RPMI7951 (cell line): Measurements from ENCODE around the gene SYN1. TPM values are rescaled to one million over a fixed set of nuclear protein-coding genes. Genes with fewer than 3 reads are reported as not detected.

Experiments
- DNase-seq: peaks from one replicate; pipeline ENCODE4 v3.0.0-alpha.2; 2012; ENCODE audit warnings: low read depth
- total RNA-seq: library from RNA; depleted of rRNA; stranded (reverse); fragments of >200 nt; shearing (Covaris generic); gene quantifications from 2 replicates; pipeline ENCODE4 v1.2.3, GENCODE V29; 2014

The SYN1 gene
- total RNA-seq, 1 experiment from 2014 or later = 0.12 TPM

GRCh38 chrX:47597222-47597621, 22.4 kb downstream of the SYN1 start:
- no peak for DNase-seq

- no peak for DNase-seq
Measured at GRCh38 chrX:47596256-47596655, 23.4 kb downstream of the SYN1 start.

GRCh38 chrX:47595716-47596251, 23.9 kb downstream of the SYN1 start:
- DNase-seq = no peak

GRCh38 chrX:47593522-47593921, 26.1 kb downstream of the SYN1 start:
- DNase-seq = no peak

- no peak for DNase-seq
Measured at GRCh38 chrX:47590984-47591383, 28.7 kb downstream of the SYN1 start.

GRCh38 chrX:47587906-47588735, 31.5 kb downstream of the SYN1 start:
- DNase-seq = no peak

- DNase-seq = peak; percentile 33
Measured at GRCh38 chrX:47587091-47587891, 32.4 kb downstream of the SYN1 start.

GRCh38 chrX:47586043-47586787, 33.4 kb downstream of the SYN1 start:
- no peak for DNase-seq

GRCh38 chrX:47585273-47585672, 34.4 kb downstream of the SYN1 start:
- DNase-seq = no peak

- no peak for DNase-seq
Measured at GRCh38 chrX:47584714-47585113, 34.9 kb downstream of the SYN1 start.

GRCh38 chrX:47583240-47583861, 36.3 kb downstream of the SYN1 start:
- DNase-seq = no peak

GRCh38 chrX:47581731-47582647, 37.7 kb downstream of the SYN1 start, which contains the start of gene TIMP1:
Gene TIMP1, plus strand, starts transcription at chrX:47582436. Its CDS starts 980 bp downstream, at chrX:47583416.
- peak; percentile 96 for DNase-seq

- peak; percentile 56 for DNase-seq
Measured at GRCh38 chrX:47579537-47579936, 40.1 kb downstream of the SYN1 start.

- no peak for DNase-seq
Measured at GRCh38 chrX:47578692-47579091, 41.0 kb downstream of the SYN1 start.

- no peak for DNase-seq
Measured at GRCh38 chrX:47577901-47578300, 41.8 kb downstream of the SYN1 start.

GRCh38 chrX:47577424-47577823, 42.2 kb downstream of the SYN1 start:
- peak; percentile 12 for DNase-seq

- no peak for DNase-seq
Measured at GRCh38 chrX:47576021-47576898, 43.4 kb downstream of the SYN1 start.

- DNase-seq = no peak
Measured at GRCh38 chrX:47574547-47575301, 44.9 kb downstream of the SYN1 start.
